NCI-H748 (cell line): Measurements from ENCODE around the gene FAM110A.
"Not testable (repeated sequence)": the region's sequence is repeated elsewhere in the genome, so short reads cannot be mapped to it uniquely, and the experiment has no call there.

Experiments used
- DNase-seq: peaks from one replicate; lab custom pipeline; 2025; ENCODE audit not compliant: unreplicated experiment; lab: John Stamatoyannopoulos, UW

Gene FAM110A

DNA sequence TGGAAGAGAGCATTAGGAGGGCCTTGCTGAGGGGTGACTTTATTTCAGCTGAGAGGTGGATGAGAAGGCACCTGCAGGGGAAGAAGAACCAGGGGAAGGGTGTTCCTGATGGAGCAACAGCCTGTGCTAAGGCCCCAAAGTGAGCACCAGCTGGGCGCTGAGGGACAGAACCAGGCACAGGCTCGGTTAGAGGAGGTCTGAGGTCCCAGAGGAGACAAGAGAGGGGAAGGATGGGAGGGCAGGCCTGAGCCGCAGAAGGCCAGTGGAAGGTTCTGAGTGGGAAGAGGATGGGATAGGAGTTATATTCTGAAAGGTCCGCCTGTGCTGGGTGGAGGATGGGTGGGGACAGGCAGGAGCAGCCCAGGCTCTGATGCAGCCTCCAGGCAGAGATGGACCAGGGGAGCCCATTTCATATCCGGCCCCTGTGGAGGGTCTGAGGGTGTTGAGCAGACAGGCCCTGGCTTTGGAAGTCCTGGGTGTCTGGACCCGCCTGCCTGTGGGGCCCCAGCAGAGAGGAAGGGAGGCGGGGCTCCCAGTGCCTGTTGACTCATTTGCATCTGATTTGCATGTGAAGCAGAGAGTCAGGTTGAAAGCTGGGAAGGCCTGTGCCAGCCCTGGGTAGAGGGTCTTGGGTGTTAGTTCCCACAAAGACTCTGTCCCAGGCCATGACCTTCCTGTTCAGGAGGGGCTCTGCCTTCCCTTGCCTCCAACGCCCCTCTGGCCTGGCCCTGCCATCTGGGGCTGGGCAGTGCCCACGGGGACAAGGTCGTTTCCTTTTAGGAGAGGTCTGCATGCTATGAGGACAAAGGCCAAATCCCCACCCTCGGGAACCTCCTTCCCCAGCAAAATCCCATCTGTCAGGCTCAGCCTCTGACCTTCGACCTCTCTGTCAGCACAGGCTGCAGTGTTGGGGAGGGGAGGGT, 10.6 kb upstream of the FAM110A start:
- no peak for DNase-seq

DNA sequence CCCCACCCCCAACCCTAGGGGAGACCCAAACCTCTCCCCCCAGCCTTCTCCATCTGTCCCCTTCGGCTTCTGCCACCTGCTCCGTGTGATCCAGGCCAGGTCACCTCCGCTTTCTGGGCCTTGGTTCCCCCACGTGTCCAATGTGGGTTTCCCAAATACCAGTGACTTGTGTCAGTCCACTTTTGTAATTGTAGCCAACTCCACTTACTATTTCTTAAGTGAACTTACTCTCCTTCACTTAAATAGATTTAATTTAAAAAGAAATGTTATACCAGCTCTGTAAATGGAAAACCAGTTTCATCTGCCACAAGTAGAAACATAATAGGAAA, 10.0 kb upstream of the FAM110A start:
- no peak for DNase-seq

DNA sequence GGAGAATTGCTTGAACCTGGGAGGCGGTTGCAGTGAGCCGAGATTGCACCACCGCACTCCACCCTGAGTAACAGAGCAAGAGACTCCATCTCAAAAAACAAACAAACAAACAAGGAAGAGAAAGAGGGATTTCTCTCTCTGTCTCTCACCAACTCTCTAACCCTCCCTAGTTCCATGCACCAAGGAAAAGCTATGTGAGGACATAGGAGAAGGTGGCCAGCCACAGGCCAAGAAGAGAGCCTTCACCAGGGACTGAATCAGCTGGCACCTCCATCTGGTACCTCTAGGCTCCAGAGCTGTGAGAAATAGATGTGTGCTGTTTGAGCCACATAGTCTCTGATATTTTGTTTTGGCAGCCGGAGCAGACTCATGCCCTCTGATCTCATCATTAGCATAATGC, 9.0 kb upstream of the FAM110A start:
- no peak for DNase-seq

DNA sequence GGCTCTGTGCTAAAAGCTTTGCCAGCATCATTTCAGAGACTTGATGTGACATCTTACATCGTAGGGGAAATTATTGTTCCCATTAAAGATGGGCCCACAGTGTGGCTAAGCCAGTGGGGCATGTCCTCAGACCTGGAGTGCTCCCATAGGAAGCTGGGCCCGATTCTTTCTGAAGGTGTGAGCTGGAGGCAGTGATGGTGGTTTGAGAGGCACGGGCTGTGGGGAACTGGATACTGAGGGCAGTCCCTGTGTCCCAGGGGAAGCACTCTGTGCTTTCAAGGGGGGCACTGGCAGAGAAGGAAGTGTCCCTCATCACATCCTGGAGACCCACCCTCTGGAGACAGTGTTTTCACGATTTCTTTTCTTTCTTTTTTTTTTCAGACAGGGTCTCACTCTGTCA, 8.6 kb upstream of the FAM110A start:
- DNase-seq = no peak

DNA sequence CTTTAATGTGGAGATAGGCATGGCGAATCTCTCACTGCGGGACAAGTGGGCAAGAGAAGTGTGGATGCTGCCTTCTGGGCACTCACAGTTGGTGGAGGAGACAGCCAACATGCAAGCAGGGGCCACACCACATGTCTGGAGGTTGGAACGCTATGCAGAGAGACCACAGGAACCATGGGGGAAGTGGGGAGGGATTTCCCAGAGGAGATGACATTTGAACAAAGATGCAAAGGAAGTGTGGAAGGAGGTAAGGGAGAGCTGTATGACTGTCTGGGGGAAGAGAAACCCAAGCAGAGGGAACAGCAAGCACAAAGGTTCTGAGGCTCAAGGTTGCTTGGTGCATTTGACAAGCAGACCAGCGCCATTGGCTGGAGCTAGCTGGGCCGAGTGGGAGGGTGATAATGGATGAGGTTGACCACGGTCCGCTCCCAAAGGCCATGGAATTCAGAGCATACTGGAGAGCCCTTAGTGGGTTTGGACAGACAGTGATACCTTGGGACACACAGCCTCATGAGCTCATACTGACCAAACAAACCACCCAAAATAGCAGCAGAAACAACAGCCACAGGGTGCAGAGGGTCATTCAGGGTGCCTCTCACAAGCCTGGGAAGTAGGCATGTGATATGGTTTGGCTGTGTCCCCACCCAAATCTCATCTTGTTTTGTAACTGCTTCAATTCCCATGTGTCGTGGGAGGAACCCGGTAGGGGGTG, 7.6 kb upstream of the FAM110A start:
- DNase-seq = no peak

DNA sequence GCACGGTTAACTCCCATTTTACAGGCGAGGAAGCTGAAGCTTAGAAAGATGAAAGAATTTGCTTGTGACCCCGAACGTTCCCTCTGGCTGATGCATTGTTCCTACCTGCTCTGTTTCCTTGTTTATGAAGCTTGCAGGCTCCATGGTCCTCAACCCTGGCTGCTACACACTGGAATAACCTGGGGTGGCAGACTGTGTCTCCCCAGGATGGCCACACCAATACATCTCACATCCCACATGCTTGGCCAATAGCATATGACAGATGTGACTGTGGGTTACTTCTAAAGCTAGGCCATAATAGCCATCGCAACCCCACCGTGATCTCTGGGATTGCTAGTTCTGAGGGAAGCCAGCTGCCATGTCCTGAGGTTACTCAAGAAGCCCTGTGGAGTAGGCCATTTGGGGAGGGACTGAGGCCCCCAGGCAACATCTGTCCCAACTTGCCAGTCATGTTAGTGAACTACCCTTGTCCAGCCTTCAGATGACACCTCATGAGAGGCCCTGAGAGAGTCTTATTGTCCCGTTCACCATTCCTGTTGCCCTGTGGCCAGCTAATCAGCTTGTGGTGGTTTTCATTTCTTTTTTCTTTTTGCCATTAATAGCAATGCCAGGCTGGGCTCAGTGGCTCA, 6.7 kb upstream of the FAM110A start:
- DNase-seq = no peak

DNA sequence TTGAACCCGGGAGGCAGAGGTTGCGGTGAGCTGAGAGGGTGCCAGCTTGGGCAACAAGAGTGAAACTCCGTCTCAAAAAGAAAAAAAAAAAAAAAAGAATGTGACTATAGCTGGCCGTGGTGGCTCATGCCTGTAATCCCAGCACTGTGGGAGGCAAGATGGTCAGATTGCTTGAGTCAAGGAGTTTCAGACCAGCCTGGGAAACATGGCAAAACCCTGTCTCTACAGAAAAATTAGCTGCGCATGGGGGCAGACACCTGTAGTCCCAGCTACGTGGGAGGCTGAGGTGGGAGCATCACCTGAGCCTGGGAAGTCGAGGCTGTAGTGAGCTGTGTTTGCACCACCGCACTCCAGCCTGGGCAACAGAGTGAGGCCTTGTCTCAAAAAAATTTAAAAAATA, 5.5 kb upstream of the FAM110A start:
- not testable (repeated sequence) for DNase-seq

DNA sequence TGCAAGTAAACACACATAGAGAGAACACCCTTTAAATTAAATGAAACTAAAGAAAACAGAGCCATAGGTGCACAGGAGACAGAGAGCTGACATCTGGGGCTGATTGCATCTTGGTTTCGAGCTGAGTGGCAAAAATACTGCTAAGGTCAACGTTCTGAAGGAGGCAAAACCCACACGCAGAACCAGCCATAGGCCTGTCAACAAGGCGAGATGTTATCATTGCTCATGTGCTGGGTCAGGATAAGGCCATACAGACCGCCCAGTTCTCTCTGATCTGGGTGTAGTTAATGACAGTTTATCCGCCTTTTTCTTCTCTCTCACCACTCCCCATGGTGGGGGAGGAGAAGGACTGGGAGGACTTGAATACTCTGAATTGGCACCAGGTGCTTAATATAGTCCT, 4.5 kb upstream of the FAM110A start:
- no peak for DNase-seq

DNA sequence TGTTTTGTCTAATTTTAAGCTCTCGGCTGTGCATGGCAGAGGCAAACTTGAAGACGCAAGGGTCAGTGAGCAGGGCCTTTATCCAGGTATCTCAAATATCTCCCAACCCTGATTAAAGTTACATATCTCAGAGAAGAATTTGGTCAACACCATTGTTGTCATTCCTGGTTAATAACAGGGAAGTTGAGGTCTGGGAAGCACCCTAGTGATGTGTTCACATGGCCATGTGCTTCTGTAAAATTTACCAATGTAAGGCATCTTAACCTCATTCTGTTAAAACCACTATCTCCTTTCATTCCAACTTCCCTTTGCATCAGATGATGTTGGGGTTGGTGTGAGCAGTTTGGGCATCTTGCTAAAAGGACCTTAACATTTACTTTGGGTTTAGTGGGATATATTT, 4.0 kb upstream of the FAM110A start:
- no peak for DNase-seq

DNA sequence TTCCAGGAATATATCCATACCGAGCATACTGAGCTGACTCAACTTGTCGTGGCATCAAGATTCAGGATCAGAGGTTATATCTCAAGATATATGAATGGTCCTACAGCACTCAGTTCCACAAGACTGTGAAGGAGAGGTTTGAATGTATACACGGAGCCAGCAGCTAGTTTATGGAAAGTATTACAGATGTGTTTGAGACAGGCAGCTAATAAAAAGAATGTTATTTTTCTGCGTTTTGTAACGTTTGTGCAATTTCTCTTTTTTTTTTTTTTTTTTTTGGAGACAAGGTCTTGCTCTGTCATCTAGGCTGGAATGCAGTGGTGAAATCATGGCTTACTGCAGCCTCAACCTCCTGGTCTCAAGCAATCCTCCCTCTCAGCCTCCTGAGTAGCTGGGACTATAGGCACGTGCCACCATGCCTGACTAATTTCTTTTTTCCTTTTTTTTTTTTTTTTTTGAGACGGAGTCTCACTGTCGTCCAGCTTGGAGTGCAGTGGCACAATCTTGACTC, 3.4 kb upstream of the FAM110A start:
- no peak for DNase-seq

DNA sequence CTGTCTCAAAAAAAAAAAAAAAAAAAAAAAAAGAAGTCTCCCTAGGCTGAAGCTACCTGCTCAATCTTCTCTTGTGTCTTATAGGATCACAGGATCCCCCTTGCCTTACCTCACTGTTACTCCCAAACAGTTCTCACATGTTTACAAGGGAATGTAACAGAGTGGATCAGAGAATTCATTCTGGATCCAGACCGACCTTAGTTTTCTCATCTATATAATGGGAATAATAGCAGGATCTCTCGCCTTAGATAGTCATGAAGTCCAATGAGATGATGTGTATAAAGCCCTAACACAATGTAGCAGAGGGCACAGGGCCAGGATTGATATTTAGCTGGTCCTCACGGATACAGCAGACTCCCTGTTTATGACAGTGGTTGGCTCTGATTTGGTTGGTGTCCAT, 2.3 kb upstream of the FAM110A start:
- no peak for DNase-seq

DNA sequence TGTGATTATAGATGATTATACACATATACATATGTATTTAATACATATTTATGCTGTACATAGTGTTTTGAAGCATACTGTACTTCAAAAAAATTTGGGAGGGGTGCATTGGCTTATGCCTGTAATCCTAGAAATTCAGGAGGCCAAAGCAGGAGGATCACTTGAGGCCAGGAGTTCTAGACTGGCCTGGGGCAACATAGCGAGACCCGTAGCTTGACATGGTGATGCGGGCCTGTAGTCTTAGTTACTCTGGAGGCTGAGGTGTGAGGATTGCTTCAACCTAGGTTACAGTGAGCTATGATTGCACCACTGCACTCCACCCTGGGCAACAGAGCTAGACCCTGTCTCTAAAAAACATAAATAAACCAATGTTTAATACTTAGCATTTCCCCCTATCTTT, 1.6 kb upstream of the FAM110A start:
- DNase-seq = no peak

DNA sequence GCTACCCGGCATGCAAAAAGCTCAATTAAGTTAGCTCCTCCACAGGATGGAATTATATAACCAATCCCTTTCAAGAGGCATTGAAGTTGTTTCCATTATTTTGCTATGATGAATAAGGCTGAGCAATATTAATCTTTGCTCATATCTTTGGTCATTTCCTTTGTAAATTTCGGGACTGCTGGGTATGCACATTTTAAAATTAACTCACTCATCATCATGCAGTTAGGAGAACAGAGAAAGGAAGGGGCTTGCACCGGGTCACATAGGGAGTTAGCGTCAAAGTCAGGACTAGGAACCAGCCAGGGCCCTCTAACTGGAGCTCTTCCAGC, 430 bp upstream of the FAM110A start:
- no peak for DNase-seq

DNA sequence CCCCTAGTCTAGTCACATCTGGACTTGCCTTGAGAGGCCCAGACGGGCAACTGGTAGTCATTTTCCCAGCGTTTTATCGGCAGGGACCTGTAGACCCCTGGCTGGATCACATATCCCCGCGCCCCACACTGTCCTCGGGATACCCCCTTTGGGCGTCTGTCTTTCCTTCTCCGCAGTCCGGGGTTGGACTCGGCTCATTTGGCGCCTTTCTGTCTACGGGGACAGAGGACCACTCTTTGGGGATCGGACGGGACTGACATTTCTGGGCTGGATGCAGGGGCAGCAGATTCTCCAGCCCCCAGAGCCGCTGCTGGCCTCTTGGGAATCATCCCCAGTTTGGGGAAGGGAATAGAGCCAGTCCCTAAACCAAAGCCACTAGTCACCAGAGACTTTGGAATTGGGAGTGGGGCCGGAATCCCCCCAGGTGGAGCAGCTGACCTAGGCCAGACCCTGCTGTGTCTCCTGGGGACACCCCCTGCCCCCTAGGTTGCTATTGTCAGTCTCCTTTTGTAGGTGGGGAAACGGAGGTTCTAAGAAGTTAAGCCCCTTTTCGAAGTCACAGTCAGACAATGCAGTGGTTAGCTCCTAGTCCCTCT, 734 bp downstream of the FAM110A start:
- DNase-seq = no peak

DNA sequence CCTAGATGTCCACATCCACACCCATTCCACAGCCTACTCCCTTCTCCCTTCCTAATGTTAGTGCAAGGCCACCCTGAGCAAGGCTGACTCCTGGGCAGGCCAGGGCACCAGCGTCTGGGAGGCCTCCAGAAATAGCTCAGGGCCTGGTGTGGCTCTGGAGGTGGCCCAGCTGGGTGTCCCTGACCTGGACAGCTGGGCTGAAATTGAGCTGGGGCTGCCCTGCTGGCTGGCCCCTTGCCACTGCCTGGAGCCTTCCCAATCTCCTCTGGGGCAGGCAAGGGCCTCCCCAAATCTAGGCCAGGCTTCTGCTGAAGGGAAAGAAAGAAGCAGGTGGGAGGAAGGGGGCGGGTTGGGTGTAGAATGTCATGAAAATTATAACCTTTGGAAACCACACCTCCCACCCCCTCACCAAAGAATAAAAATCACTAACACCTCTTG, 2.1 kb downstream of the FAM110A start:
- no peak for DNase-seq

DNA sequence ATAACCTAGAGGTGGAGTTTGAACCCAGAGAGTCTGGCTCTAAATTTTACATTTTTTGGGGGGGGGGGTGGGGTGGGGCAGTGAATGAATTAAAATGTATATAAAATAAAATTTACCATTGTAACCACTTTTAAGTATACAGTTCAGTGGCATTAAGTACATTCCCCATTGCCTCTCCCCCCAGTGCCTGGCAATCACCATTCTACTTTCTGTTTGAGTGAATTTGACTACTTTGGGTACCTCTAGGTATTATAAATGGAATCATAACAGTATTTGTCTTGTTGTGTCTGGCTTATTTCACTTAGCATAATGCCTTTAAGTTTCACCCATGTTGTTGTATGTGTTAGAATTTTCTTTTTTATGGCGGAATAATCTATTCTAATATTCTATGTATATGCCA, 2.7 kb downstream of the FAM110A start:
- no peak for DNase-seq

DNA sequence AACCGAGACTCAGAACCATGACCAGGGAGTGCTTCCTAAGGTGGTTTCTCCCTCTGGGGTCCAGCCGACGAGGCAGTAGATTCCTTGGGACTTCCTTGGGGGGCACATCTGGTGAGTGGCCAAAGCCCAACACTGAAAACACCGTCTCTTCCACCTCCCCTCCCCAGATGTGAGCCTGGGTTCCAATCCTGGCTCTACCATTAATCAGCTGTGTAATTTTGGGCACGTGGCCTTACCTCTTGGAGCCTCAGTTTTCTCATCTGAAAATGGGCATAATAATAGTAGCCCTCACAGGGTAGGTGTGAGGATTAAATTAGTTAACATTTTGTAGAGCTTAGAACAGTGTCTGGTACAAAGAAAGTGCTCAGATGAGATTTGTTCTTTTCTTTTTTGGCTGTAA, 5.5 kb downstream of the FAM110A start:
- no peak for DNase-seq

DNA sequence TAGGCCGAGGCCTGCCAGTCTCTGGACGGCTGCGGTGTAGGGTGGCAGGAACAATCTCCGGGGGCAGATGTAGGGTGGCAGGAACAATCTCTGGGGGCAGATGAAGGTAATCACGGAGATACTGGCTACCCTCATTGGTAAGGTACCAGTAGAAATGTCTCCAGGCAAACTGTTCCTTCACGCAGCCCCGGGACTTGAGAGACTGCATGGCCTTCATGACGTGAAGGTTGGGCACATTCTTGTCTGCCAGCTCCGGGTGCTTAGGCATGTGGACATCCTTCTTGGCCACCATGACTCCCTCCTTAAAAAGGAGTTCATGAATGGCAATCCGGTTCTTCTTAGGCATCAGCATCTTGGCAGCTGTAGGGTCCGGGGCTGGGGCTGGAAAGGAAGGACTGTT, 6.1 kb downstream of the FAM110A start:
- no peak for DNase-seq

DNA sequence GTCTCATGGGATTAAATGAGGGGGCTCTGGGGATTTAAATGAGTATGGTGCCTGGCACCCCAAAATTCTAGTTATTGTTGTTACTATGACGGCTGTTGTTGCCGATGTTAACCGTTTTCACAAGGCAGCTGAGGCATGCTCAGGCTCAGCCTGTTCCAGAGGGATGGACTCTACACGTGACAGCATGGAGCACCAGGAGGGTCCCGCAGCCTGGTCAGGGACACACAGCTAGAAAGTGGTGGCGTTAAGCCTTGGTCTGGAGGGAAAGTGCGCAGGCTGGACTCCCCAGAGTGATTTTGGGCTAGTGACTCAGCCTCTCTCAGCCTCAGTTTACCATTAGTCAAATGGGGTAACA, 7.0 kb downstream of the FAM110A start:
- no peak for DNase-seq

DNA sequence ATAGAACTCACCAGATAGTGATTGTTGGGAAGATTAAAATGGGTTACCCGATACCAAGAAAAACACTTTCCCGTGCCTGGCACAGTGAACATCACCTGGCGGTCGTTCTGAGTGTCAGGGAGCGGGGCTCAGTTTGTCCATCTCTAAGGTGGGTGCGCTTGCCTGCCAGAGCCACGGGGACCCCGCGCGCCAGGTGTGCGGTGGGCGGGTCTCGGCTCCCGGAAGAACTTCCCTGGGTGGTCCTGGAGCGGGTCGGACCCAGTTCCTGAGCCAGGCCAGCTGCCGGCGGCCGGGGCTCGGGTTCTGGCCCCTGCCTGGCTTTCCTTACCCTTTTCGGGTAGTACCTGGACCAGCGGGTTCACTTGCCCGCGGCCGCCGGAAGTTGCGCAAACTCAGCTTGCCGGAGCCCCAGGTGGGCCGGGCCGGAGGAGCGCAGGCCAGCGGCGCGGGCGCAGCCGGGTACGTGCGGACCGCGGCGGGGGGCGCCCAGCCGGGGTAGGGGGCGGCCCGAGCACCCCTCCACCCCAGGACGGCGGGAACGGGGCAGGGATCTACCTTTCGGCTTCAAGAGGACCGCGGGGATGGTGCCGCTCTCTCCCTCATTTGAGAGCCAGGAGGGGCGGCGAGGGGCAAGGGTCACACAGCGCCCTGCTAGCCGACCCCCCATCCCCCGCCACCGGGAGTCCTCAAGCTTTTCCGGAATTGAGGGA, 7.5 kb downstream of the FAM110A start:
- DNase-seq = peak; percentile 82
